ENCODE data around the gene POLD2. TPM values are rescaled to one million over a fixed set of nuclear protein-coding genes. Genes with fewer than 3 reads are reported as not detected.

Gene POLD2
- total RNA-seq, 1 donor from 2014 or later: 215 TPM

DNA sequence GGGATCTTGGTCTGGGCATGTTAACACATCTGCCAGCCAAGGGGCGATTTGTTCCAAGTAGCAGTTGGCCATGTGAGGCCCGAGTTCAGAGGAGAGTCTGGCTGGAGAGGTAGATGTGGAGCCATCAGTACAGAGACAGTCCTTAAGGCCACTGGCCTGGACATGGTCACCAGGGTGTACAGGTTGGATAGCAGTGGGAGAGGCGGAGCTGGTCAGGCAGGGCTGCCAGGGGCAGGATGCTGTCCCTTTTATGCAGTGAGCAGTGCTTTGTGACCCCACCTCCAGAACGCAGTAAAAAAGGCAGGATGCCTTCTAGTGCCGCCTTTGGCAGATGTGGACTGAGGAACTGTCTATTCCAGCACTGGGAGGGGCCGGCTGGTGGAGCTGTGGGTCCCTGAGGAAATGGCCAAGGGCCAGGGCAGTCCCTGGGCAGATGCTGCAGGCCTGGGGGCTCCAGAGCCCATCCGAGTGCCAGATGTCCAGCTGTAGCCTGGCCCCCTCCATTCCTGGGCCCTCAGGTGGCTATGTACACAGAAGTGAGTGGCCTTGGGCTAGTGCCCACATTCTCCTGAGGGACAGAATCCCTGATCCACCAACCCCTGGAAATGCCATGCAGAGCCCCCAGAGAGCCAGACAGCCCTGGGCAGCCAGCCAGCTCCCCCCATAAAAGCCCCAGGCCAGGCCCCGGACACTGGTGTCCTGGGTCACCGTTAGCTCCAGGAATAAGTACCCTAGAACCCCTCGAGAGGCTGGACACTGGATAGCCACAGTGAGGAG lies 34.9 kb upstream of the POLD2 start:
- intact Hi-C loops (cut with micrococcal nuclease): no loop called here
- H3K9me3 Mint-ChIP-seq: no peaks in the 10 kb centered on the region
- peaks cover 3% of the 10 kb centered on the region for H3K27me3 Mint-ChIP-seq (ENCODE audit: low read depth)
- H3K4me3 Mint-ChIP-seq (ENCODE audit: low read depth): no peak overlapping the region
- no peak overlapping the region for H3K27ac Mint-ChIP-seq
- DNase-seq (ENCODE audit: low spot score): no peak
- H3K36me3 Mint-ChIP-seq (ENCODE audit: low read depth): no peaks in the 10 kb centered on the region
- H3K4me1 Mint-ChIP-seq (ENCODE audit: low read depth): no peaks in the 10 kb centered on the region

DNA sequence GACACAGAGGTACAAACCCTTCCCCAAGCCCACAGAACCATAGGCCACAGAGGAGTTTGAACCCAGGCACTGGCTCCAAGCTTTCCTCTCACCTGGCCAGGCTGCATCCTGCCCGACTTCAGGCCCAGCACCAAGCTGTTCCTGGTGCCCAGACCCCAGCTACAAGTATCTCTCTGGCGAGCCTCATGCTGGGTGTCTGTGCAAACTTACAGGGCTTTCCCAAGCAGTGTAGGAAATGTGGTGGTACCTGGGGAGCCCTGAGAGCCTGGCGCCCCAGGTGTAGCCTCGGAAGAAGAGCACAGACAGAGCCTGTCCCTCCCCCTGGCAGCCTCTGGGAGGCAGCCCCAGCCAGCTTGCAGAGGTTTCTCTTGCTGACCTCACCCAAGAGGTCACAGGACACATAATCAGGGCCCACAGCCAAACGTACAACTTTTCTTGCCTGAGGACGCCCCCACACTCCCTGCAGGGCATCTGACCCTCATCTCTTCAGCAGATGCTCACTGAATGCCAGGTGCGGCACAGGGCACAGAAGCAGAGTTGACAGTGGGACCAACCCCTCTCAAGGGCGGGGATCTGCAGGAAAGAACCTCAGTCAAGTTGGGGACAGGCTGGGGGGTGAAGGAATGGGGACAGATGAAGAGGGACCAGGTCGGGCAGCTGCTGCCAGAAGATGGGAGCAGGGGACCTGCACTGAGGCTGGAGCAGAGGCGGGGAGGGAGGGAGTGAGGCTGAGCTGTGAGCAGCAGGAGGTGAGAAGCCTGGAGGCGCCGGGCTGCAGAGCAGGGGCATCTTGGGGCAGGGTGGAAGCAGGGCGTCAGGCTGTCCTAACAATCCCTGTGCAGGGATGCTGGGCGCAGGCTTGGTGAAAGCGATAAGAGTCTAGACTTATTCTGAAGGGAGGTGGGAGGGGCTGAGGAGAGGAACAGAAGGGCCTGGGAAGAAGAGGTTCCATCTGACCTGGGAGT lies 34.0 kb upstream of the POLD2 start:
- intact Hi-C loops (cut with micrococcal nuclease): no loop called here
- H3K36me3 Mint-ChIP-seq (ENCODE audit: low read depth): no peaks in the 10 kb centered on the region

DNA sequence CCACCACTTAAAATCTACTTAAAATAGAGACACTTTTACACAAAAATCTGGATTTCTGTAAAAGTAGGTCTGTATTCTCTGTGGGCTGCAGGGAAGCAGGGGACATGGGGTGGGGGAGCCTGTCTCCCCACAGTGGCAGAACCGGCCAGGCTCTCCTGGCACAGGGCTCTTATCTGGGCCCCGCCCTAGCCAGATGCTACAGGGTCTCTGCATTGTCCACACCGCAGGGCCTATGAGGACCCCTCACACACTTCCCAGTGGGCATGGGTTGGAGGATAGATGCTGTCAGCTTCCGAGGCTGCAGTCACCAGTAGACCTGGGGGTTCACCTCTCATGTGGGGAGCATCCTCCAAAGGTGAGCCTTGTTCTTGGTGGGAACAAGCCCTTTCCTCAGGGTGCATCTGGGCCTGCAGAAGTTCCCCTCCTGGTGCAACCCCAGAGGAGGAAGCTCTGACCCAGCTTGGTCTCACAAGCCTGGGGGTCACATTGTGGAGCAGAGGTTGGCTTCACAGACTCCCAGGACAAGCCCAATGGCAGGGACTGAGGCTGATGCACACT lies 33.2 kb upstream of the POLD2 start:
- Mint-ChIP-seq H3K27me3 (ENCODE audit: low read depth) (no peaks in the 10 kb centered on the region), H3K4me1 (ENCODE audit: low read depth) (no peaks in the 10 kb centered on the region), H3K9me3 (no peaks in the 10 kb centered on the region), H3K36me3 (ENCODE audit: low read depth) (no peaks in the 10 kb centered on the region), H3K27ac (no peak overlapping the region), H3K4me3 (ENCODE audit: low read depth) (no peak overlapping the region)
- intact Hi-C loops (cut with micrococcal nuclease): no loop called here
- DNase-seq (ENCODE audit: low spot score): no peak

More for the DNA sequence above, 34.0 kb upstream of the POLD2 start:
- H3K4me1 Mint-ChIP-seq (ENCODE audit: low read depth): no peaks in the 10 kb centered on the region
- no peak overlapping the region for H3K4me3 Mint-ChIP-seq (ENCODE audit: low read depth)
- H3K27ac Mint-ChIP-seq: no peak overlapping the region
- H3K9me3 Mint-ChIP-seq: no peaks in the 10 kb centered on the region
- H3K27me3 Mint-ChIP-seq (ENCODE audit: low read depth): no peaks in the 10 kb centered on the region
- no peak for DNase-seq (ENCODE audit: low spot score)

DNA sequence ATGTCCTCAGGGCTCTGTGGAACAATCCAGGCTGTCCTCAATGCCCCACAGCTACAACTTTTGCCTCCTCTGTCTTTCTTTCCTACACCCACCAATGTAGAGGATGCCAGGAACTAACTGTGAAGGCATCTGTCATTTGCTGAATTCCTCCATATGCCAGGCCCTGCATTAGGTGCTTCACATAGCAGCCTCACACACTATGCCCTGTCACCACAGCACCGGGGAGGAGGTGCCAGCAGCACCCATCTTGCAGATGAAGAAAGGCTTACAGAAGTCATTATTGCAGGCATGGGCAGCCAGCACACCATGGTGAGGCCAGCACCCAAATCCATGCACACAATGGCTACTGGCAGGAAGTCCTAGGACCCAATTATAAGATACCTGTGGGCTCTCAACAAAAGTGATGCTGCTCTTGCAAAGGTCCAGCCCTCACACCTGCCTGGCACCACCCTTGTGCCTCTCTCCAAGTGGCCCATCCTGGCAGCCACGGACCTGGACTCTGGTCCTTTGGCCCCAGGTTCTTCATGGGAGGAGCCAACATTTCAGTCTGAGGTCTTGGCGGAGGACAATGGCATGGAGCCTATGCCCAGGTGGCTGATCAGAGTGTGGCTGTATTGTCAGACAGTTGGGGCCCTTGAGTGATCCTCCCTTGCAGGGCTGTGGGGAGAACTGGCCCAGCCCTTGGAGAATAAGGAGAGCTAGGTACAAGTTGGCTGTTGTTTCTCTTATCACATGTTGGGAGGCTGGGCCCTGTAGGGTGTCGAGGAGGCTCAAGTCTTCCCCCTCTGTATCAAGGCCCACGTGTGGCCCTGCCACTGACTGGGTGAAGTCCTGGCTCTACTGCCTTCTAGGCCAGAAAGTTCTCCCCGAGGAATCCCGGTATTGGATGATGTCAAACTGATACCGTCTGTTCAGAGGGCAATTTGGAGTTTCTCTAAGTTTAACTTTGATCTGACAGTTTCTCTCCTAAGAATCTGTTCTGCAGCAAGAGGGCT lies 32.1 kb upstream of the POLD2 start:
- H3K9me3 Mint-ChIP-seq: no peaks in the 10 kb centered on the region
- H3K4me1 Mint-ChIP-seq (ENCODE audit: low read depth): no peaks in the 10 kb centered on the region
- H3K27ac Mint-ChIP-seq: no peak overlapping the region
- H3K27me3 Mint-ChIP-seq (ENCODE audit: low read depth): no peaks in the 10 kb centered on the region
- no peak for DNase-seq (ENCODE audit: low spot score)
- intact Hi-C loops (cut with micrococcal nuclease): no loop called here
- no peaks in the 10 kb centered on the region for H3K36me3 Mint-ChIP-seq (ENCODE audit: low read depth)
- no peak overlapping the region for H3K4me3 Mint-ChIP-seq (ENCODE audit: low read depth)

DNA sequence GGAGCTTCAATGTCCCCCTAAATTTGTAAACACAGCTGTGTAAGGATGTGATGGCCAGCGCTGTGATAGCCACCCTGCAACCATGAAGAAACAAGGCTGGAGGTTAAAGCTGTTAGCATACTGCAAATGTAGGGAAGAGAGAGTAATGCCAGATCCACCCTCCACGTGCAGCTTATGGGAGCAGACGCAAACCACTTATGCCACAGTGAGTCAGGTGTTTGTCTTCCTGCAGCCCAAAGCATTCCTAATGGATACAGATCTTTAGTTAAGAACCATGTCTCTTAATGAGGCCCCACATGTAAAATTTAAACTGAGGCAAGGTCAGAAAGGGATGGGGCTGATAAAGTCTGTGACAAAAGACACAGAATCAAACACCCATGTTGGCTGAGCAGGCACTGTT lies 31.4 kb upstream of the POLD2 start:
- H3K27me3 Mint-ChIP-seq (ENCODE audit: low read depth): no peaks in the 10 kb centered on the region
- H3K9me3 Mint-ChIP-seq: no peaks in the 10 kb centered on the region
- no peaks in the 10 kb centered on the region for H3K36me3 Mint-ChIP-seq (ENCODE audit: low read depth)
- H3K4me1 Mint-ChIP-seq (ENCODE audit: low read depth): no peaks in the 10 kb centered on the region
- H3K27ac Mint-ChIP-seq: no peak overlapping the region
- intact Hi-C loops (cut with micrococcal nuclease): no loop called here
- H3K4me3 Mint-ChIP-seq (ENCODE audit: low read depth): no peak overlapping the region
- DNase-seq (ENCODE audit: low spot score): no peak

DNA sequence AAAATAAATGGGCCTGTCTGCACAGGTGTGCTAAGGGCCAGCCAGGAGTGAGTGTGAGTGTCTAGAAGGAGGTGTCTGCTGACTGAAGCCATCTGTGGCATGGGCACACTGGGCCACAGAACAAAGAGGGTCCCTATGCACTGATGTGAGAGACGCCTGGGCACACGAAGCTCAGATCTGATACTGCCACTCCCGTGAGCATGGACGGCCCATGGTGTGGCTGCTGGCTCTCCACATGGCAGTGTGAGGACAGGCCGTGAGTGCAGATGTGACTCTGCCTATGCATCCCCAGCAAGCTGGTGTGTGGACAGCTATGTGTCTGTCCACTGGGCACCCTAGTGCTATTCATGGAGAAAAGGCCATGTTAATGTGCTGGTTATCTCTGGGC lies 30.6 kb upstream of the POLD2 start:
- H3K36me3 Mint-ChIP-seq (ENCODE audit: low read depth): no peaks in the 10 kb centered on the region
- H3K27ac Mint-ChIP-seq: no peak overlapping the region
- H3K27me3 Mint-ChIP-seq (ENCODE audit: low read depth): no peaks in the 10 kb centered on the region
- no peaks in the 10 kb centered on the region for H3K4me1 Mint-ChIP-seq (ENCODE audit: low read depth)
- H3K4me3 Mint-ChIP-seq (ENCODE audit: low read depth): no peak overlapping the region
- no peaks in the 10 kb centered on the region for H3K9me3 Mint-ChIP-seq
- no peak for DNase-seq (ENCODE audit: low spot score)
- intact Hi-C loops (cut with micrococcal nuclease): no loop called here

DNA sequence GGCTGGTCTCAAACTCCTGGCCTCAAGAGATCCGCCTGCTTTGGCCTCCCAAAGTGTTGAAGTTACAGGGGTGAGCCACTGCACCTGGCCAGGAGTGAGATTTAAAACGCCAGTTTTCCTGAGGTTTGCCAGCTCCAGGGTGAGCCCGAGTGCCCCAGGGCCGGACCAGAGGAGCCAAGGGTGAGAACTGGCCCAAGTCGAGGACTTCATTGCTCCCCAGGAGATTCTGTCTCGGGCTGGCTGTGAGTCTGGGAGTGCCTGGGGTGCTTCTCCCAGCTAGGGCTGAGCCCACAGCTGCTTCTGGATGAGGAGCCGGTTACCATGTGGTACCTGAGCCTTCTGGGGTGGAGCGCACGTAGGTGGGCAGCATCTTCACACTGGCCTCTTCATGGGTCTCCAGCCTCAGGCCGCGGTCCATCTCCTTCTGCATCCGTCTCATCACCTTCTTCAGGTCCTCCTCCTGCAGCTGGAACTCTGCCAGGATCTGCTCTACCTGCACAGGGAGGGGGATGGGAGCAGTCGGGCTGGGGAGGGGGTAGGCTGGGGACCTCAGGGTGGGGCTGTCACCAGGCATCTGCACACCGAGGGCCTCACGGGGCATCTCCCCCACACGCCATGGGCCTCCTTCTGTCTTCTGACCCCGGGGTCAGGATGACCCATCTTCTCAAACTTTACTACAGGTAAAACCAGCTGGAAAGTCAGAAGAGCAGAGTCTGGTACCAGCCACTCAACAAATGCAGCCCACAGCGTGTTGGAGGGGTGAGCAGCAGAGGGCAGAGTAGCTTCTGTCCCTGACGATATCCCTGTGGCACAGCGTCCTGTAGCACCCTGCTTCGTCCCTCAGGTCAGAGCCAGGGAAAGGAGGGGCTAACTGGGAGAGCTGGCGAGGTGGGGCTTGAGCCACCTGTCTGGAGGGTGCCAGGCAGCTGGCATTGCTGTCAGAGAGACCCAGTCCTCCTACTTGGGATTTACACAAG lies 29.9 kb upstream of the POLD2 start:
- Mint-ChIP-seq H3K27ac (no peak overlapping the region), H3K9me3 (no peaks in the 10 kb centered on the region), H3K4me3 (ENCODE audit: low read depth) (no peak overlapping the region), H3K27me3 (ENCODE audit: low read depth) (no peaks in the 10 kb centered on the region), H3K4me1 (ENCODE audit: low read depth) (no peaks in the 10 kb centered on the region), H3K36me3 (ENCODE audit: low read depth) (no peaks in the 10 kb centered on the region)
- no peak for DNase-seq (ENCODE audit: low spot score)
- intact Hi-C loops (cut with micrococcal nuclease): no loop called here

DNA sequence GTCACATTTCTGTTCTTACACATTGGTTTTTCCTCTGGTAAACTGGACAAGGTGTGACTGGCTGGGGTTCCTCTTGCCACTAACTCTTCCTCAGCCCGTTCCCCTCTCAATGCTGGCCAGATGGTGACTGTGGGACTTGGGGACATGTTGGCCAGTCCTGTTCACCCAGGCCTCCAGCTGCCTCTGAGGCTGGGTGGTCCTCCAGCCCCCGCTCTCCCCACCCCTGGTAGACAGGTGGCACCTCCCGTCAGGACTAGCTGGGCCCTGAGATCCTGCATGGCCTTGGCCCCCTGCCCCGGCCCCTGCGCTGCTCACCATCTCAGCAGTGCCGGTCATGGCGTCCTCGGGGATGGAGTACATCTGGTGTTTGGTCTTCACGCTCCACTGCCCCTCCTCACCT lies 28.6 kb upstream of the POLD2 start:
- no peaks in the 10 kb centered on the region for H3K4me1 Mint-ChIP-seq (ENCODE audit: low read depth)
- H3K36me3 Mint-ChIP-seq (ENCODE audit: low read depth): no peaks in the 10 kb centered on the region
- H3K27ac Mint-ChIP-seq: no peak overlapping the region
- no peak overlapping the region for H3K4me3 Mint-ChIP-seq (ENCODE audit: low read depth)
- H3K27me3 Mint-ChIP-seq (ENCODE audit: low read depth): peaks cover 2% of the 10 kb centered on the region
- DNase-seq (ENCODE audit: low spot score): no peak
- intact Hi-C loops (cut with micrococcal nuclease): no loop called here
- H3K9me3 Mint-ChIP-seq: no peaks in the 10 kb centered on the region

DNA sequence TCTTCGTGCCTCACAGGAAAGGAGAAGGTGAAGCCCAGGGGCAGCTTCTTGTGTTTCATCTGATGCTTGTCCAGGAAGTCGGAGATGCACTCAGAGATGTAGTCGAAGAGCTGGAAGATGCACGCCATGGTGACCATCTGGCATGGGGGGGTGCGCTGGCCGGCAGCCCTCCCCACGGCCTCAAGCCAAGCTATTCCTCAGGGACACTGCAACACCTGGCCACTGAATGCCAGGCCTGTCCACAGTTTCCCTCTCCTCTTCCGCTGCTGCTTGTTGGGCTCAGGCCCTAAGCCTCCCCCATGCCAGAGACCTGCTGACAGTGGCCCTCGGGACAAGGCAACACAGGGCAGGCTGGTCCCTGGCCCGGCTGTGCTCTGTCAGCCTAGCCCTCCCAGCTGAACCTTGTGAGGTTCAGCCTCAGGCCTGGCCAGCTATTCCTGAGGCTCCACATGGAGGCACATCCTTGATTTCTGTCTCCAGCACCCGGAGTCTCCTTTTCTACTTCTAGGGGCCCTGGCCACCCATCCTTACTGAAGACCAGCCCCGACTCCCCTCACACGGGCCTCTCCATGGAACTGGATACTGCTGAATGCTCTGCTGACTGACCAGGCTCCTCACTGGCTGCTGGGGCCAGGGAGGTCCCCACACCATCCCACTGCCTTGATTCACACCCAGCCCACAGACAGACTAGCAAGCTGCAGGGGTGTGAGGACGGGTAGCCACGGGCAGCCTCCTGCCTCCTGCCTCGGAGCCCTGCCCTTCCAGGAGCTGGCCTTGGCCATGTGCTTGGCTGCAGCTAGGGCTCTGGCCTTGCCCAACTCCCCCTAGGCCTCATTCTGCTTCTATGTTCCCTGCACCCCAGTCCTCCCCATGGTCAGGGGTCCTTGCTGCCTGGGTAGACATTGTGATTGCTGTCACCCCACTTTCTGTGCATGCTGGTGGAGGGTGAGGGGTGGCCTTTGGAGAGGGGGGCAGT lies 27.9 kb upstream of the POLD2 start:
- DNase-seq (ENCODE audit: low spot score): no peak
- Mint-ChIP-seq H3K9me3 (no peaks in the 10 kb centered on the region), H3K27ac (no peak overlapping the region), H3K27me3 (ENCODE audit: low read depth) (peaks cover 2% of the 10 kb centered on the region), H3K4me3 (ENCODE audit: low read depth) (no peak overlapping the region), H3K36me3 (ENCODE audit: low read depth) (no peaks in the 10 kb centered on the region), H3K4me1 (ENCODE audit: low read depth) (no peaks in the 10 kb centered on the region)
- intact Hi-C loops (cut with micrococcal nuclease): no loop called here

DNA sequence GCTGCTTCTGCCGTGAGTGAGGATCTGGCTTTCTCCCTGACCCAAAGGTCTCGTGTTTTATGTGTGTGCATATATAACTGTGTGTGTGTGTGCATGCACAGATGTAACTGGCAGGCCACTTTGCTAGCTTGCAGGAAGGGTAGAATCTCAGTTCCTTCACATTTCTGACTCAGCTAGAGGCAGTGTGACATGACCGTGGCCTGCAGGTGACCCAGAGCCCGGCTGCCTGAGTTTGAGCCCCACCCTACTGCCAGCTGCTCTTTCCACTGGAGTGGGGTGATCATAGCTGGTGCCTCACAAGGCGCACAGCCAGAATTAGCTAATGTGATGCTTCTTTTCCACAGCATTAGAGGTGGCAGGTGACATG lies 27.1 kb upstream of the POLD2 start:
- H3K4me3 Mint-ChIP-seq (ENCODE audit: low read depth): no peak overlapping the region
- intact Hi-C loops (cut with micrococcal nuclease): no loop called here
- no peaks in the 10 kb centered on the region for H3K36me3 Mint-ChIP-seq (ENCODE audit: low read depth)
- no peak for DNase-seq (ENCODE audit: low spot score)
- H3K27ac Mint-ChIP-seq: no peak overlapping the region
- H3K27me3 Mint-ChIP-seq (ENCODE audit: low read depth): peaks cover 2% of the 10 kb centered on the region
- H3K4me1 Mint-ChIP-seq (ENCODE audit: low read depth): no peaks in the 10 kb centered on the region
- H3K9me3 Mint-ChIP-seq: no peaks in the 10 kb centered on the region
